Right renal cortex interstitium (tissue), 3 donors: ENCODE data around the gene GPR137B. TPM values are rescaled to one million over a fixed set of nuclear protein-coding genes. Genes with fewer than 3 reads are reported as not detected.
"Not testable (repeated sequence)": the region's sequence is repeated elsewhere in the genome, so short reads cannot be mapped to it uniquely, and the experiment has no call there.

Experiments used
- DNase-seq, 3 donors: peaks; one replicate each; pipeline ENCODE4 v3.0.0-alpha.2; 2013; ENCODE audit warnings: low read depth in 3 of 3, low spot score in 2 of 3
- polyA plus RNA-seq, 3 donors: library from polyadenylated mRNA; unstranded; fragments of 120-200 nt; gene quantifications; one replicate each; pipeline ENCODE4 v1.2.1, GENCODE V29; 2013; ENCODE audit not compliant: insufficient read length in 3 of 3

The GPR137B gene
- polyA plus RNA-seq, 3 donors, result 35.4 to 42.3 (median 38.9) TPM

- DNase-seq, result not testable (repeated sequence)
These were observed 44.1 kb downstream of the GPR137B start for GRCh38 chr1:236186471-236186870.

GRCh38 chr1:236188084-236188483, 45.7 kb downstream of the GPR137B start:
- DNase-seq, result not testable (repeated sequence)

GRCh38 chr1:236193184-236193583, 50.8 kb downstream of the GPR137B start:
- DNase-seq, result no peak

GRCh38 chr1:236200925-236201324, 58.6 kb downstream of the GPR137B start:
- no peak for DNase-seq

GRCh38 chr1:236201786-236202185, 59.4 kb downstream of the GPR137B start:
- no peak for DNase-seq

GRCh38 chr1:236204039-236204438, 61.7 kb downstream of the GPR137B start:
- DNase-seq, result no peak

- DNase-seq, result no peak
These were observed 62.3 kb downstream of the GPR137B start for GRCh38 chr1:236204656-236205055.

- no peak for DNase-seq
These were observed 64.2 kb downstream of the GPR137B start for GRCh38 chr1:236206548-236206947.

GRCh38 chr1:236207121-236207520, 64.8 kb downstream of the GPR137B start:
- DNase-seq, result no peak

- no peak for DNase-seq
These were observed 65.2 kb downstream of the GPR137B start for GRCh38 chr1:236207569-236207968.

- DNase-seq, result no peak
These were observed 66.8 kb downstream of the GPR137B start for GRCh38 chr1:236209185-236209584.

- DNase-seq, result no peak
These were observed 67.4 kb downstream of the GPR137B start for GRCh38 chr1:236209713-236210112.

GRCh38 chr1:236211815-236212214, 69.5 kb downstream of the GPR137B start:
- DNase-seq, result no peak

GRCh38 chr1:236213534-236213933, 71.2 kb downstream of the GPR137B start:
- DNase-seq, result no peak

- DNase-seq, result no peak
These were observed 72.4 kb downstream of the GPR137B start for GRCh38 chr1:236214761-236215160.

GRCh38 chr1:236220473-236220872, 78.1 kb downstream of the GPR137B start:
- DNase-seq, result no peak

- no peak for DNase-seq
These were observed 80.3 kb downstream of the GPR137B start for GRCh38 chr1:236222632-236223031.

GRCh38 chr1:236228411-236228810, 86.1 kb downstream of the GPR137B start:
- DNase-seq, result no peak

- no peak for DNase-seq
These were observed 92.8 kb downstream of the GPR137B start for GRCh38 chr1:236235116-236235515.

- no peak for DNase-seq
These were observed 96.8 kb downstream of the GPR137B start for GRCh38 chr1:236239092-236239585.

GRCh38 chr1:236240675-236241074, 98.3 kb downstream of the GPR137B start:
- DNase-seq, result no peak

- no peak for DNase-seq
These were observed 100.2 kb downstream of the GPR137B start for GRCh38 chr1:236242568-236242967.

- DNase-seq, result no peak
These were observed 104.9 kb downstream of the GPR137B start for GRCh38 chr1:236247286-236247685.
